D721Med (cell line): ENCODE results near the gene GATC.
A peak's percentile ranks its signal among the peaks of the same experiment; 100 is the strongest.

Experiments
- DNase-seq: peaks from one replicate; pipeline ENCODE4 v3.0.0; 2011; ENCODE audit warnings: low spot score; ENCODE audit not compliant: insufficient read length
- FAIRE-seq: peaks from 2 replicates; lab custom pipeline; 2011; peaks lifted over from hg19 to GRCh38; lab: Jason Lieb, UNC
- TF ChIP-seq, protein P1 (sequence below): IDR thresholded peaks from 2 replicates; pipeline ENCODE4 v1.5.1; 2012; ENCODE audit warnings: mild to moderate bottlenecking, control low read depth; ENCODE audit not compliant: insufficient read depth; ENCODE audit errors: missing control alignments

GATC gene

GRCh38 chr12:120445911-120446843 is at the start of gene GATC, which contains the start of gene TRIAP1:
GATC (plus strand) TSS chr12:120446444; CDS start chr12:120446481, 37 bp downstream.
TRIAP1 (minus strand) TSS chr12:120446384; CDS start chr12:120446372, 12 bp downstream.
- DNase-seq (peak; percentile 70), FAIRE-seq (no peak)
- TF ChIP-seq, protein P1, sequence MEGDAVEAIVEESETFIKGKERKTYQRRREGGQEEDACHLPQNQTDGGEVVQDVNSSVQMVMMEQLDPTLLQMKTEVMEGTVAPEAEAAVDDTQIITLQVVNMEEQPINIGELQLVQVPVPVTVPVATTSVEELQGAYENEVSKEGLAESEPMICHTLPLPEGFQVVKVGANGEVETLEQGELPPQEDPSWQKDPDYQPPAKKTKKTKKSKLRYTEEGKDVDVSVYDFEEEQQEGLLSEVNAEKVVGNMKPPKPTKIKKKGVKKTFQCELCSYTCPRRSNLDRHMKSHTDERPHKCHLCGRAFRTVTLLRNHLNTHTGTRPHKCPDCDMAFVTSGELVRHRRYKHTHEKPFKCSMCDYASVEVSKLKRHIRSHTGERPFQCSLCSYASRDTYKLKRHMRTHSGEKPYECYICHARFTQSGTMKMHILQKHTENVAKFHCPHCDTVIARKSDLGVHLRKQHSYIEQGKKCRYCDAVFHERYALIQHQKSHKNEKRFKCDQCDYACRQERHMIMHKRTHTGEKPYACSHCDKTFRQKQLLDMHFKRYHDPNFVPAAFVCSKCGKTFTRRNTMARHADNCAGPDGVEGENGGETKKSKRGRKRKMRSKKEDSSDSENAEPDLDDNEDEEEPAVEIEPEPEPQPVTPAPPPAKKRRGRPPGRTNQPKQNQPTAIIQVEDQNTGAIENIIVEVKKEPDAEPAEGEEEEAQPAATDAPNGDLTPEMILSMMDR, result no peak

GRCh38 chr12:120397824-120398540 is 48.3 kb upstream of the GATC start:
- TF ChIP-seq, protein P1, result no peak
- DNase-seq (no peak), FAIRE-seq (no peak)

DNA sequence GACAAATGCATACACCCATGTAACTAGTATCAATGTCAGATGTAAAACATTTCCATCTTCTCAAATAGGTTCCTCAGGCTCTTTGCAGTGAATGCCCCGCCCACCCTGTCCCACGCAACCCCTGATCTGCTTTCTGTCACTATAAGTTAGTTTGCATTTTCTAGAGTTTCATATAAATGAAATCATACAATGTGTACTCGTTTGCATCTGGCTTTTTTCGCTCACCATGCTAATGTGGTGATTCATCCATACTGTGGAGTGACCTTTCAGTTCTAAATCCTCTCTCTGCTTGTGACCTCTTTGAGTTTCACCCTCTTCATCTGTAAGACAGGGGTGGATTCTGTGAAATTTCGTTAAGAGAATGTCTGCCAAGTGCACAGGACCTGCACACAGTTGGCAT is 46.7 kb upstream of the GATC start:
- FAIRE-seq (no peak), DNase-seq (no peak)
- TF ChIP-seq, protein P1, result no peak

- DNase-seq, result no peak
- TF ChIP-seq, protein P1, result no peak
- no peak for FAIRE-seq
These were observed 44.0 kb upstream of the GATC start for GRCh38 chr12:120402217-120402616.

DNA sequence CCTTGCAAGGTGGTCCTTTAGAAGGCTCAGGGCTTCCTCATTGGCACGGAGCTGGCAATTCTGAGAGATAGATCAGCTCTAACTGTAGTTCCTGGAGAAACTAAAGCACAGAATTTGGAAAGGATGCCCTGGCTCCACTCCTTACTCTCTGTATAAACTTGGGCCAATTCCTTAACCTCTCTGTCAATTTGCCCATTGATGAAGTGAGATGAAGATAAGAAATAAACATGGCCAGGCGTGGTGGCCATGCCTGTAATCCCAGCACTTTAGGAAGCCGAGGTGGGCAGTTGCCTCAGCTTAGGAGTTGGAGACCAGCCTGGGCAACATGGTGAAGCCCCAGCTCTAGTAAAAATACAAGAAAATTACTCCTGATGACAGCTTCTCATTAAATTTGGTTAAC is 42.4 kb upstream of the GATC start:
- TF ChIP-seq, protein P1, result no peak
- no peak for DNase-seq
- no peak for FAIRE-seq

GRCh38 chr12:120404271-120404670 is 42.0 kb upstream of the GATC start:
- no peak for DNase-seq
- TF ChIP-seq, protein P1, result no peak
- no peak for FAIRE-seq
